Keratinocyte (primary cell): Measurements from ENCODE around the gene ABCD1. TPM values are rescaled to one million over a fixed set of nuclear protein-coding genes. Genes with fewer than 3 reads are reported as not detected.
"Not testable (repeated sequence)": the region's sequence is repeated elsewhere in the genome, so short reads cannot be mapped to it uniquely, and the experiment has no call there.

Source experiments
- DNase-seq: peaks from one replicate; pipeline ENCODE4 v3.0.0-alpha.2; 2011; ENCODE audit warnings: low read depth, missing footprints, low spot score
- FAIRE-seq: peaks from 2 replicates; lab custom pipeline; 2011; peaks lifted over from hg19 to GRCh38; lab: Jason Lieb, UNC
- H2AFZ ChIP-seq: 2 replicates; pipeline ENCODE4 v1.6.0; 2012; ENCODE audit warnings: low read length, control low read depth, inconsistent platforms; ENCODE audit not compliant: control insufficient read depth
- H3K27ac ChIP-seq: 2 replicates; pipeline ENCODE4 v1.5.1; 2011; ENCODE audit warnings: low read length; ENCODE audit not compliant: control insufficient read depth, insufficient read depth
- H3K27me3 ChIP-seq: 3 replicates; pipeline ENCODE4 v1.6.0; 2011; ENCODE audit warnings: low read length; ENCODE audit not compliant: control insufficient read depth, insufficient read depth; ENCODE audit errors: extremely low read depth
- H3K36me3 ChIP-seq, 2 experiments: 2 replicates in 1 of 2; 3 replicates in 1 of 2; pipeline ENCODE4 v1.5.1; 2011; ENCODE audit warnings: low read length in 2 of 2, mild to moderate bottlenecking in 1 of 2; ENCODE audit not compliant: control insufficient read depth in 2 of 2, insufficient read depth in 2 of 2; ENCODE audit errors: extremely low read depth in 1 of 2
- H3K4me1 ChIP-seq: 3 replicates; pipeline ENCODE4 v1.5.1; 2011; ENCODE audit warnings: low read length; ENCODE audit not compliant: control insufficient read depth, insufficient read depth; ENCODE audit errors: extremely low read depth
- H3K4me2 ChIP-seq: 3 replicates; pipeline ENCODE4 v1.6.0; 2011; ENCODE audit warnings: low read depth, low read length; ENCODE audit not compliant: control insufficient read depth, insufficient read depth; ENCODE audit errors: extremely low read depth
- H3K4me3 ChIP-seq, 3 experiments: fragments of 200-600 bp in 1 of 3; sonication (generic) in 1 of 3; 2 replicates in 2 of 3; 3 replicates in 1 of 3; pipeline ENCODE4 v1.5.1; 2011 to 2016; ENCODE audit warnings: low read length in 3 of 3, mild to moderate bottlenecking in 3 of 3, control low read depth in 2 of 3, inconsistent platforms in 1 of 3, low read depth in 1 of 3, mixed read lengths in 1 of 3, mixed run types in 1 of 3, moderate library complexity in 1 of 3; ENCODE audit not compliant: control insufficient read depth in 2 of 3, insufficient read depth in 2 of 3; ENCODE audit errors: extremely low read depth in 1 of 3
- H3K79me2 ChIP-seq: 2 replicates; pipeline ENCODE4 v1.6.0; 2012; ENCODE audit warnings: low read length; ENCODE audit not compliant: control insufficient read depth, insufficient read depth
- H3K9ac ChIP-seq: 3 replicates; pipeline ENCODE4 v1.6.0; 2011; ENCODE audit warnings: low read length; ENCODE audit not compliant: control insufficient read depth, insufficient read depth; ENCODE audit errors: extremely low read depth
- H3K9me1 ChIP-seq: 3 replicates; pipeline ENCODE4 v1.6.0; 2011; ENCODE audit warnings: low read length; ENCODE audit not compliant: control insufficient read depth, insufficient read depth; ENCODE audit errors: extremely low read depth
- H3K9me3 ChIP-seq: 2 replicates; pipeline ENCODE4 v1.5.1; 2012; ENCODE audit warnings: low read depth, low read length; ENCODE audit not compliant: control insufficient read depth
- H4K20me1 ChIP-seq: 3 replicates; pipeline ENCODE4 v1.6.0; 2011; ENCODE audit warnings: low read length; ENCODE audit not compliant: control insufficient read depth, insufficient read depth; ENCODE audit errors: extremely low read depth
- EZH2 ChIP-seq: IDR thresholded peaks from one replicate; pipeline ENCODE4 v1.6.1; 2012; ENCODE audit warnings: inconsistent platforms, mild to moderate bottlenecking, low read length, moderate library complexity
- dilution Hi-C: fragments of 300-500 bp; cut with MboI; formaldehyde crosslinking; loops from one replicate; pipeline ENCODE4 v1.7.0; 2020; ENCODE audit warnings: low sequenced_read_pairs; ENCODE audit not compliant: extremely low pct_ligation_motif_present
- polyA plus RNA-seq, 5 experiments: library from polyadenylated mRNA; depleted of rRNA in 3 of 5; stranded (reverse) in 3 of 5; stranded (forward) in 1 of 5; unstranded in 1 of 5; fragments of >200 nt; gene quantifications; 1 replicate in 1 of 5; 2 replicates in 3 of 5; 3 replicates in 1 of 5; pipeline versions ENCODE4 v1.2.1 to v1.2.3, GENCODE V29; 2011 to 2012; ENCODE audit warnings: missing spikeins in 2 of 5, low read depth in 1 of 5, low replicate concordance in 1 of 5
- TF ChIP-seq, protein P1 (sequence below), 3 experiments: IDR thresholded peaks in 1 of 3; conservative IDR thresholded peaks in 1 of 3; optimal IDR thresholded peaks in 1 of 3; 2 replicates in 2 of 3; 3 replicates in 1 of 3; pipeline versions ENCODE3 to v1.5.1; 2011; ENCODE audit warnings: low read length in 3 of 3, mild to moderate bottlenecking in 3 of 3, moderate library complexity in 2 of 3, control low read depth in 1 of 3, inconsistent platforms in 1 of 3; ENCODE audit not compliant: insufficient read depth in 2 of 3; ENCODE audit errors: extremely low read depth in 1 of 3

Gene ABCD1
- polyA plus RNA-seq, 1 donor (not counting 4 experiments of a cell fraction or from before 2014, with no cell fraction given), result 0.81 TPM

DNA sequence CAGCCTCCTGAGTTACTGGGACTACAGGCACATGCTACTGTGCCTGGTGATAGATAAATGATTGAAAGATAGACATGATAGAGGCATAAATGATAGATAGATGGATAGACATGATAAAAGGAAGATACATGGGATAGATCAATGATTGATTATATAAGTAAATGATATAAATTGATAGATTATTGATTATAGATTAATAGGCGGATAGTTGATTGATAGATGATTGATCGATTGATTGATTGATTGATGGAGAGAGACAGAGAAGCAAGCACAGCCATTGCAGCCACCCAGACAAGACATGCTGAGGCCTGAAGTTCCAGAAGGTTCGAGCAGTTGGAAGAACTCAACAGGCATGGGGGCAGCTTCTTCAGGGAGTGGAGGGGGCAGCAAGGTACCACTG lies 21.7 kb downstream of the ABCD1 start:
- Histone ChIP-seq H3K9me3 (no peaks in the 10 kb centered on the region), H3K9ac (no peak overlapping the region), H3K9me1 (no peaks in the 10 kb centered on the region), H3K4me1 (peaks cover 4% of the 10 kb centered on the region), H2AFZ (no peak overlapping the region), H4K20me1 (no peaks in the 10 kb centered on the region), H3K36me3 (no peaks in the 10 kb centered on the region), H3K4me2 (no peak overlapping the region), H3K27me3 (no peaks in the 10 kb centered on the region), H3K4me3 (no peak overlapping the region), H3K27ac (no peak overlapping the region), H3K79me2 (no peaks in the 10 kb centered on the region)
- no peak for FAIRE-seq
- dilution Hi-C loops, result no loop called here
- TF ChIP-seq, protein P1, sequence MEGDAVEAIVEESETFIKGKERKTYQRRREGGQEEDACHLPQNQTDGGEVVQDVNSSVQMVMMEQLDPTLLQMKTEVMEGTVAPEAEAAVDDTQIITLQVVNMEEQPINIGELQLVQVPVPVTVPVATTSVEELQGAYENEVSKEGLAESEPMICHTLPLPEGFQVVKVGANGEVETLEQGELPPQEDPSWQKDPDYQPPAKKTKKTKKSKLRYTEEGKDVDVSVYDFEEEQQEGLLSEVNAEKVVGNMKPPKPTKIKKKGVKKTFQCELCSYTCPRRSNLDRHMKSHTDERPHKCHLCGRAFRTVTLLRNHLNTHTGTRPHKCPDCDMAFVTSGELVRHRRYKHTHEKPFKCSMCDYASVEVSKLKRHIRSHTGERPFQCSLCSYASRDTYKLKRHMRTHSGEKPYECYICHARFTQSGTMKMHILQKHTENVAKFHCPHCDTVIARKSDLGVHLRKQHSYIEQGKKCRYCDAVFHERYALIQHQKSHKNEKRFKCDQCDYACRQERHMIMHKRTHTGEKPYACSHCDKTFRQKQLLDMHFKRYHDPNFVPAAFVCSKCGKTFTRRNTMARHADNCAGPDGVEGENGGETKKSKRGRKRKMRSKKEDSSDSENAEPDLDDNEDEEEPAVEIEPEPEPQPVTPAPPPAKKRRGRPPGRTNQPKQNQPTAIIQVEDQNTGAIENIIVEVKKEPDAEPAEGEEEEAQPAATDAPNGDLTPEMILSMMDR (optimal IDR thresholded peaks at IDR 0.05 in 1 of 3, IDR thresholded peaks at IDR 0.05 in 1 of 3, conservative IDR thresholded peaks at IDR 0.05 in 1 of 3; ENCODE audit: extremely low read depth in 1 of 3, insufficient read depth in 2 of 3, low read length in 3 of 3), result no peak
- no peak for TF ChIP-seq EZH2
- DNase-seq, result no peak

DNA sequence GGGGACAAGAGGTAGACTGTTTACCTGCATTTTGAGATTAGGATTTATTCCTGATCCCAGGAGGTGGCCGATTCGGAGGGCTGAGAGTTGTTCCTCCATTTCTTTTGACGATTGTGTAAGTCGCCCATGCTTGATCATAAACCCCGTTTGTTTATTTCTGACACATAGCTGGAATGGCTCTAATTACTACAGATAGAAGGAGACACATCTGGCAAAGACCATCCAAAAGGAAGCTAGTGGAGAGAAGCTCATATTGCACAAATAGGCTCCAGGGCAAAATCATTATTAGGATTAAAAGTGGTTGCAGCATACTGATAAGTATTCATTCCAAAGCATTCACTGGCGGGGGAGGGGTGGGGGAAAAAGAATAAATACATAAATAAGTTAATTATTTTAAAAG lies 22.3 kb downstream of the ABCD1 start:
- dilution Hi-C loops, H3K79me2 ChIP-seq: not testable (repeated sequence)

DNA sequence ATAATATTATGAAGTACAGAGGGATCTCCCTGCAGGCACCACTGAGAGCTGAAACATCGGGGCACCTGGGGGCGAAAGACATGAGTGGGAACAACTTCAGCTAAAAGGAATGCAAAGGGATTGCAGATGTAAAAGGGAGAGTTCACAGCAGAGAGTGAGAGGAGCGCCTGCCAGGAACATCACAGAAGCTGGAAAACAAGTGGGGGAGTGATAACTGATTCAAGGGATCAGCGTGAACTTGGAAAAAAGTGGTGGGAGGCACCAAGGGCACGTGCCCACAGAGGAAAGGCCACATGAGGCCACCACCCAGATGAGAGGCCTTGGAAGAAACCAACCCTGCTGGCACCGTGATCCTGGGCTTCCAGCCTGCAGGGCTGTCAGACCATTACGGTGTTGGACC lies 24.4 kb downstream of the ABCD1 start:
- H3K4me1 ChIP-seq, H3K79me2 ChIP-seq, DNase-seq, H3K4me3 ChIP-seq, H3K9ac ChIP-seq, dilution Hi-C loops, H3K27me3 ChIP-seq, H3K9me1 ChIP-seq, H2AFZ ChIP-seq, FAIRE-seq, H3K27ac ChIP-seq, H3K9me3 ChIP-seq, H3K4me2 ChIP-seq, H3K36me3 ChIP-seq, H4K20me1 ChIP-seq: not testable (repeated sequence)

More for the DNA sequence above, 22.3 kb downstream of the ABCD1 start:
- H3K4me1 ChIP-seq, H4K20me1 ChIP-seq, H3K9ac ChIP-seq, H3K27me3 ChIP-seq, FAIRE-seq, H3K27ac ChIP-seq, H3K4me2 ChIP-seq, H2AFZ ChIP-seq, H3K36me3 ChIP-seq, H3K9me1 ChIP-seq, H3K4me3 ChIP-seq, H3K9me3 ChIP-seq, DNase-seq: not testable (repeated sequence)
